ENCODE data around the gene KCNK17.

The KCNK17 gene

DNA sequence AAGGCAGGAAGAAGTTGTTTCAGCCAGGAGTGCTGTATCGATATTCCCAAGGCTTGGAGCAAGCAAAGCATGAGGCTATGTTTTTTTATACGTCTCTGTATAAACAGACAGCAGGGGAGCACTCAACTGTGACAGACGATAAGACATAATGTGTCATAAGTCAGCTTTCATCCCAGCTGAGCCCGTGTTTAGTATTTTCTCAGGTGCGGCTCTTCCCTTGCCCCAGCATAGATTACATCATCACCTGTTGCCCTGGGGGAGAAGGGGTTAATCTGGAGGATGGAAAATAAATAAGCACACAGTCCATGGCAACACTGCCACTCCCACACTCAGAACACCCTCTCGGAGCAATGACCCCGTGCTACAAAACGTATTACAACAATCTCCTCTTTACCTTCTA, 62.8 kb downstream of the KCNK17 start:
- H3K4me3 ChIP-seq (ENCODE audit: low read depth, low read length): no peak overlapping the region
- TF ChIP-seq, protein P1, sequence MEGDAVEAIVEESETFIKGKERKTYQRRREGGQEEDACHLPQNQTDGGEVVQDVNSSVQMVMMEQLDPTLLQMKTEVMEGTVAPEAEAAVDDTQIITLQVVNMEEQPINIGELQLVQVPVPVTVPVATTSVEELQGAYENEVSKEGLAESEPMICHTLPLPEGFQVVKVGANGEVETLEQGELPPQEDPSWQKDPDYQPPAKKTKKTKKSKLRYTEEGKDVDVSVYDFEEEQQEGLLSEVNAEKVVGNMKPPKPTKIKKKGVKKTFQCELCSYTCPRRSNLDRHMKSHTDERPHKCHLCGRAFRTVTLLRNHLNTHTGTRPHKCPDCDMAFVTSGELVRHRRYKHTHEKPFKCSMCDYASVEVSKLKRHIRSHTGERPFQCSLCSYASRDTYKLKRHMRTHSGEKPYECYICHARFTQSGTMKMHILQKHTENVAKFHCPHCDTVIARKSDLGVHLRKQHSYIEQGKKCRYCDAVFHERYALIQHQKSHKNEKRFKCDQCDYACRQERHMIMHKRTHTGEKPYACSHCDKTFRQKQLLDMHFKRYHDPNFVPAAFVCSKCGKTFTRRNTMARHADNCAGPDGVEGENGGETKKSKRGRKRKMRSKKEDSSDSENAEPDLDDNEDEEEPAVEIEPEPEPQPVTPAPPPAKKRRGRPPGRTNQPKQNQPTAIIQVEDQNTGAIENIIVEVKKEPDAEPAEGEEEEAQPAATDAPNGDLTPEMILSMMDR (IDR thresholded peaks at IDR 0.05; ENCODE audit: control insufficient read depth, extremely low read depth, insufficient read depth): no peak
- DNase-seq (ENCODE audit: low read depth): peak; percentile 36

DNA sequence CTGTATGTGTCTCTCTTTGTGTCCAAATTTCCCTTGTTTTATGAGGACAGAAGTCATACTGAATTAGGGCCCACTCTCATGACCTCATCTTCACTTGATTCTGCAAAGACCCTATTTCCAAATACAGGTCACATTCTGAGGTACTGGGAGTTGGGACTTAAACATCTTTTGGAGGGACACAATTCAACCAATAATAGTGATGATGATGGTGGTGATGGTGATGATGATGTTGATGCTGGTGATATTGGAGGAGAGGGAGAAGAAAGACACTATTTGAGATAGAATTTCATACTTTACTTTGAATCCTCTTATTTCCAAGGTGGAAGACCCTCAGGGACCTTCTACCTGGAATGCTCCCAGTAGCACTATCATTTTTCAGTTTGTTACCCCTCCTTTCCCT, 63.7 kb downstream of the KCNK17 start:
- TF ChIP-seq, protein P1 (IDR thresholded peaks at IDR 0.05; ENCODE audit: control insufficient read depth, extremely low read depth, insufficient read depth): no peak
- no peak for DNase-seq (ENCODE audit: low read depth)
- H3K4me3 ChIP-seq (ENCODE audit: low read depth, low read length): no peak overlapping the region

DNA sequence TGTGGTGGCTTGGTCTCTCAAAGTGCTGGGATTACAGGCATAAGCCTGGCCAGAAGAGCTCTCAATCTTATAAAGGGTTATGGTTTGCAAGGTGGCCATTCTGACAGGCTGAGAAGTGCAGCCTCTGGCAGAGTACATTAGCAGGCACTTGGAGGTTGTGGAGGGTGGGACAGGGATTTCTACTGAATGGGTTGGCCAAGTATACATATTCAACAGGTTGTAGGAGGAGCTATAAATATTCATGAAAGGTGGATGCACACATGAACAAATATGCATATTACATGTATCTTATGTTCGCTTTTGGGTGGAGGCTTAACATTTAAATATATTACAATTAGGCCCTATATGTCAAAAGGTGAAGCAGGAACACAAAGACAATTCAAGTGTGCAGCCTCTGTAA, 64.9 kb downstream of the KCNK17 start:
- H3K4me3 ChIP-seq (ENCODE audit: low read depth, low read length): no peak overlapping the region
- no peak for DNase-seq (ENCODE audit: low read depth)
- TF ChIP-seq, protein P1 (IDR thresholded peaks at IDR 0.05; ENCODE audit: control insufficient read depth, extremely low read depth, insufficient read depth): no peak
